Measurements from ENCODE around the gene LBR.

Gene LBR

DNA sequence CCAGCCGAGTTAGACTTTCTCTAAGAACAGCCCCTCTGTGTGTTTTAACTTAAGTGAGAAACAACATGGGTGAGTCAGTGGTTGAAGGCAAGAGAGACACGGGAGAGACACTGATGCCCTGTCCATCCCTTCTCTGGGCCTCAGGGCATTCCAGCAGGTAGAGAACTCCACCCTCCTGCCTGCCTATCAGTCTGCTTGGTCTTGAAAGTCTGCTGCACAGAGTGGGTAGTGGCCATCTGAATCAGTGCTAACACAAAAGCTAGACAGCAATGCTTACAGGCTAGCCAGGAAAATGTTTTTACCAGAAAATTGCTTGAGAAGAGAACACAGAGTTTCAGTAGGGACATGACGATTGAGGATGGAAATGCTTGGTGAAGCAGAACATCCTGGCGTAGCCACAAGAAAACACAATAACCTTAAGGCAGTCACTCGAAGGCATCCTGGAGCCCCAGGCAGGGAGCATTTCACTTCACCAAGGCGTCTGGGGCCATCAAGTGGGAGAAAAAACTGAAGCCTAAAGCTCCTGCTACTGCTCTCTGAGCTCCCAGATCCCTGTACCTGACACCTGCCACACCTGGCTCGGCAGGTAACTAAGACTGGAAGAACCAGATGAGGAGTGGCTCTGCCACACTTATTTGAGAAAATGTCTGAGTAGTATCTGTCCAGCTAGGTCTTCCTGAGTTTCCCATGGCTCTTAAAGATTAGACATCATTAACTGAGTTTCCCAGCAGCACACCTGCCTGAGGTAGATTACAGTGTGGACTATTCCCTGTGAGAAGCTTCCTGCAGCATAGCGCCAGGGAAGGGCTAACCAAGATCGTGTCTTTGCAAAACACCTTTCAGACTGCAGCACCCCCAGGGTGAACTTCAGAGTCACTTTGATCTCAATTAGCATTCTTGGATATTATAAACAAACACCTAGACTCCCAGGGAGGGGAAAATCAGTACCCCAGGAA, 18.1 kb upstream of the LBR start:
- DNase-seq, result peak in 1 of 14 donors; percentile 23

DNA sequence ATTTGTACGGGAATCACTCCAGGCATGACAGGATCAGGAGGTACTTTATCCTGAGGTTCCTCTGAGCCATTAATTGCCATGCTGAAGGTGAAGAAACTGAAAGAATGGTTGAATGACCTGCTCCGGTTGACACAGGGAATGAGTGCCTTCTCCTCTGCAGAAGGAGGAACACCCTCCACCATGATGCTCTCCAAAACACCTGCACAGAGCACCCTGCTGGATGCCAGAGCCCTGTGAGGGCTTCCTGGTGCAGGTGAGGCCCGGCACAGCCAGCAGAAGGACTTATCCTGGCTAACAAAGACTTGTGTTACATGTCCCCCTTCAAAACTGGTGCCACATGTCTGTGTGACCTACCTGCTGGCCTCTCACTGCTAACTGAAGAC, 14.3 kb upstream of the LBR start:
- DNase-seq, result no peak

- DNase-seq, result no peak
Observed at GRCh38 chr1:225441314-225442122, 13.7 kb upstream of the LBR start.

GRCh38 chr1:225440380-225441221, 12.8 kb upstream of the LBR start:
- no peak for DNase-seq

DNA sequence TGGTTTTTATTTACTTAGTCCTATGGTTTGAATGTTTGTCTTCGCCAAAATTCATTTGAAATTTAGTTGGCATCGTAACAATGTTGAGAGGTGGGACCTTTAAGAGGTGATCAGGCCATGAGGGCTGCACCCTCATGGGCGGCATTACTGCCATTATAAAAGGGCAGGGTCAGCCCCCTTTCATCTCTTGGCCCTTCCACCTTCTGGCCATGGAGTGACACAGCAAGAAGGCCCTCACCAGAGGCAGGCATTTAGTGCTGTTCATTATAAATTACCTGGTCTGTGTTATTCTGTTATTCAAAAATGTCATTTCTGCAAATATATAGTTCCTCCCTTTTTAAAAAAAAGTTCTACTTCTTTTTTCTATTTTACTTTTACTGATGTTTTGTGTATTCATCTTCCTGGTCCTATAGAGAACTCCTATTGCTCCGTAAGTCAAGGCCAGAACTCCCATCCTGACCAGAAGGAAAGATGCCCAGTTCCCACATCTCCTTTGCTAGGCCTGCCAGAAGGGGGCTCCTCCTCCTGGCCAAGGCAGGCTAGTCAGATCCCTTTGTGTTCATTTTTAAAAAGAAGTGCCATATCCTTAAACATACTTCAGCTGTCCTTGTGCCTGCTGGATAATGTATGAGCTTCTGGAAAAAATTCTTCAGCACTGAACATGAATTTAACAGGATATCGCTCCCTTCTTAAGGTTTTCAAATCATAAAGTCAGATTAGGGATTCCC, 10.0 kb upstream of the LBR start:
- DNase-seq, result no peak

DNA sequence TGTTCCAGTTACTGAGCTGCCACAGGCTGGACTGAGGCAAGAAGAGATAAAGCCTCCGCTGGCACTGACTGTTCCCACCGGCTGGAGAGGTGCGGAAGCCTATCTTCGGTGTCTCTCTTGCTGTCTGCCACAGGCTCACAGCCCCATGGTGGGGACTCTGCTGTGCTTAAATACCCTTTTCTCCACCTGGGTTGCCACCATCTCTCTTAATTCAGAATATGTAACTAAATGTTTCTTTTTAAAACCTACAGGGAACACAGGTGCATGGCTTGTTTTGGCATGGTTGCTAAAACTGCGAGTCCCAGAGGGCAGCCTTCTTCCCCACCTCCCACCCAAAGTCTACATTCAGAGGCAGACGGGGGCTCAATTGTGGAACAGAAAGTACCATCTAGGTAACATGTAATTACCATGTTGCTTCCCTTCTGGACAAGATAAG, 8.1 kb upstream of the LBR start:
- no peak for DNase-seq

GRCh38 chr1:225435487-225435886, 7.6 kb upstream of the LBR start:
- no peak for DNase-seq

GRCh38 chr1:225435076-225435475, 7.2 kb upstream of the LBR start:
- DNase-seq, result no peak

DNA sequence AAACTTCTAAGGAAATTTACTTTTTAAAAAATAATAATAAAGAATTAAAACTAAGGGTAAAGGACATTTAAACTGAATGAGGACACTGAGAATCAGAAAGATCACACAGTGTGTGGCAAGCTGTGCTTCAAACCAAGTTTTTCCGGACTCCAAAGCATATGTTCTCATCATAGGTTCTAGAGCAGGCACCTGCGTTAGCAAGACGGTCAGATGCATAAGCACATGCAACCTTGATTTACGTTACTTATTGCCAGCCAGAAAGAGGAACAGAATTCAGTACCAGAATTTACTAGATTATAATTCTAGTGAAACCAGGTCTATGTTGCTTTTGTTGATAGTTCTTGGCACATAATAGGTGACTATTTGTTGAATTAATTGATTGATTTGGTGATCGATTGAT, 6.2 kb upstream of the LBR start:
- DNase-seq, result no peak

DNA sequence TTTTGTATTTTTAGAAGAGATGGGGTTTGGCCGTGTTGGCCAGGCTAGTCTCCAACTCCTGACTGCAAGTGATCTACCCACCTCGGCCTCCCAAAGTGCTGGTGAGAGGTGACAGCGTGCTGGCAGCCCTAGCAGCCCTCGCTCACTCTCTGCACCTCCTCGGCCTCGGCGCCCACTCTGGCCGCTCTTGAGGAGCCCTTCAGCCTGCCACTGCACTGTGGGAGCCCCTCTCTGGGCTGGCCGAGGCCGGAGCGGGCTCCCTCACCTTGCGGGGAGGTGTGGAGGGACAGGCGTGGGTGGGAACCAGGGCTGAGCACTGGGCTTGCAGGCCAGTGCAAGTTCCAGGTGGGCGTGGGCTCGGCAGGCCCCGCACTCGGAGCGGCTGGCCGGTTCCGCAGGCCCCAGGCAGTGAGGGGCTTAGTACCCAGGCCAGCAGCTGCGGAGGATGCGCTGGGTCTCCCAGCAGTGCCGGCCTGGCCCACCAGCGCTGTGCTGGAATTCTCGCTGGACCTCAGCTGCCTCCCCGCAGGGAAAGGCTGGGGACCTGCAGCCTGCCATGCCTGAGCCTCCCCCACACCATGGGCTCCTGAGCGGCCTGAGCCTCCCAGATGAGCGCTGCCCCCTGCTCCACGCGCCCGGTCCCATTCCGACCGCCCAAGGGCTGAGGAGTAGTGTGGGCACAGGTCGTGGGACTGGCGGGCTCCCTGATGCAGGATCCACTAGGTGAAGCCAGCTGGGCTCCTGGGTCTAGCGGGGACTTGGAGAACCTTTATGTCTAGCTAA, 3.4 kb upstream of the LBR start:
- no peak for DNase-seq

- DNase-seq, result no peak
Observed at GRCh38 chr1:225430301-225430700, 2.5 kb upstream of the LBR start.

- no peak for DNase-seq
Observed at GRCh38 chr1:225428881-225429455, 1.1 kb upstream of the LBR start.

DNA sequence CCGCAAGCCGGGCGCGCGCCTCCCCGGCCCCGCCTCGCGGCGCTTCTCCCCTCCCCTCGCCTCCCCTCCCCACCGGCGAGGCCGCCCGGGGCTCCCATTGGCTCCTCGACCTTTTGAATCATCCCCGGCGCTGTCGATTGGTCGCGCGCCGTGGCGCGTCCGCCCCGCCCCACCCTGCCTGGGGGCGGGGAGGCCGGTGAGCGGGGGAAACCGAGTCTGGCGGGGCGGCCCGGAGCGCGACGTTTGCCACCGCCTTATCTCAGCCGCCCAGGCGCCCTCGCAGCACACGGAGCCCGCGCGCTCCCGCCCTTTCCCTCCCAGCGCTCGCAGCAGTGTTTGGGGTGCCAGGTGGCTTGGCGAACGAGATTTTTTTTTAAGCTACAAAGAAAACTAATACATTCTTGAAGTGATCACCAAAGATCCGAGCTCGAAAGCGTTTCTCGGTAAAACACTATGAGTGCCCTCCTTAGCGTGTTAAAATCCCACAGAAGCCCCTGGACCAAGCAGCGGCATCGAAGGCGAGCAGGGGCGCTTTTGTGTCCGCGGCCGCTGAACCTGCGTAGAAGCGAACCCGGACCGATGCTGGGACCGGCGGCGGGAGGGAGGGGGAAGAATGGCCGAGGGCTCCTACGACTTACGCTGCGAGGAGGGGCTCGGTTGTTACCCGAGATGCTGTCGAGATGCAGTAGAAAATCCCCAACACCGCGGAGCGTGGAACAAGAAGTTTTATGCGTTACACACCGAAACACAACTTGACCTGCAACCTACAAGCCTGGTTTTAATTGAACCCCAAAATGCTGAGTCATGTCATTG, 436 bp upstream of the LBR start:
- peak; percentile 41 to 96 (median 90) for DNase-seq

- DNase-seq, result peak in 3 of 14 donors; percentile 16 to 44 (median 36)
Observed at GRCh38 chr1:225426395-225427234, 1.2 kb downstream of the LBR start.

DNA sequence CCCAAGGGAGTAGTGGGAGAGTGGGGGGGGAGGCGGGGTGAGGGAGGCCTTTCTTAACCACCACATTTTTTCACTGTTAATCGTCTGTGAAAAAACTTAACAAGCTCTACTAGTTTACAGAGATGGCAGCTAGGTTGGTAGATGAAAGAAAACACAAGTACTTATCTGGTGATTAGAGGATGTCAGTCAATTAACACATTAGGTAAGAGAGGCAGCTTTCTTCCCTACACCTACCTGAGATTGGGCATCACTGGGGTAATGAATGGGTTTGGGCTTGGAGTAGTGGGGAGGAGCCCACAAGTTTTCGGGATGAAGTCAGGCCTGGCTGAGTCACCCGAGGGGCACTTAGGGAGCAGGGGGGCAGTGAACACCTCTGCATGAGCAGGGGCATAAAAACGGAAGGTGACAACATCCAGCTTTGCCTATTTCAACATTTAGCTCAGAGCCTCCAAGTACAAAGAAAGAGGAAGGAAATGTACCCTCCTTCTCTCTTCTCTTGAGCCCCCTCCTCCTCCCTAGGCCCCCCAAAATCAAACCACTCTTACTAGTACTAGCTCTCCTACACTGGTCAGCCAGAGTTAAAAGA, 2.5 kb downstream of the LBR start:
- DNase-seq, result no peak

- DNase-seq, result no peak
Observed at GRCh38 chr1:225424562-225425200, 3.2 kb downstream of the LBR start.

- no peak for DNase-seq
Observed at GRCh38 chr1:225423518-225423855, 4.4 kb downstream of the LBR start.

All from C1 segment of cervical spinal cord (tissue), 14 donors.